Kidney (tissue), 14 donors: Measurements from ENCODE around the gene CD44. TPM values are rescaled to one million over a fixed set of nuclear protein-coding genes. Genes with fewer than 3 reads are reported as not detected.
A peak's percentile ranks its signal among the peaks of the same experiment; 100 is the strongest.

Experiments
- DNase-seq, 5 donors: peaks; one replicate each; pipeline ENCODE4 v3.0.0-alpha.2; 2013 to 2020
- FAIRE-seq: peaks from 2 replicates; lab custom pipeline; 2012; peaks lifted over from hg19 to GRCh38; lab: Jason Lieb, UNC
- H3K27ac ChIP-seq, 2 donors: one replicate each; pipeline ENCODE4 v1.7.0; 2013; ENCODE audit warnings: low read depth in 2 of 2, low read length in 2 of 2, inconsistent platforms in 1 of 2
- H3K27me3 ChIP-seq: one replicate; pipeline ENCODE4 v1.7.1; 2013; ENCODE audit warnings: low read length, inconsistent platforms; ENCODE audit not compliant: control insufficient read depth, insufficient read depth
- H3K36me3 ChIP-seq, 3 donors: one replicate each; pipeline versions ENCODE4 v1.7.0 to v1.7.1; 2013; ENCODE audit warnings: low read length in 3 of 3, control low read depth in 1 of 3, inconsistent platforms in 1 of 3; ENCODE audit not compliant: insufficient read depth in 3 of 3, control insufficient read depth in 2 of 3
- H3K4me1 ChIP-seq, 3 donors: one replicate each; pipeline versions ENCODE4 v1.7.0 to v1.7.1; 2013; ENCODE audit warnings: low read length in 3 of 3, inconsistent platforms in 1 of 3, low read depth in 1 of 3; ENCODE audit not compliant: control insufficient read depth in 2 of 3, insufficient read depth in 2 of 3
- H3K4me3 ChIP-seq, 3 donors: one replicate each; pipeline versions ENCODE4 v1.7.0 to v1.8.1; 2013; ENCODE audit warnings: low read length in 3 of 3, control low read depth in 1 of 3, inconsistent platforms in 1 of 3
- H3K9ac ChIP-seq, 3 donors: one replicate each; pipeline versions ENCODE4 v1.7.0 to v1.7.1; 2013; ENCODE audit warnings: low read length in 3 of 3, control low read depth in 1 of 3, inconsistent platforms in 1 of 3
- H3K9me3 ChIP-seq, 3 donors: one replicate each; pipeline versions ENCODE4 v1.7.0 to v1.7.1; 2013; ENCODE audit warnings: low read length in 3 of 3, control low read depth in 1 of 3, inconsistent platforms in 1 of 3; ENCODE audit not compliant: control insufficient read depth in 2 of 3, insufficient read depth in 1 of 3
- intact Hi-C: fragments of 100-400 bp; cut with DNase I; formaldehyde crosslinking; loops from one replicate; pipeline ENCODE4 v1.11.1; 2022
- polyA plus RNA-seq: library from polyadenylated mRNA; stranded (reverse); fragments of 350-450 nt; fragmentation: Illumina TruSeq; extraction: RNeasy Lipid Tissue Mini Kit (QIAGEN cat#74804); gene quantifications from one replicate; pipeline ENCODE4 v1.2.3, GENCODE V29; 2014; ENCODE audit warnings: low read depth, low replicate concordance; ENCODE audit not compliant: insufficient read depth
- total RNA-seq: library from RNA; stranded (reverse); fragmentation: NEBNext Ultra II Directional; extraction: Animal tissue kit (Norgen Biotek cat#: 25700); gene quantifications from one replicate; pipeline ENCODE4 v1.2.1, GENCODE V29; 2021
- TF ChIP-seq, protein P1 (sequence below): IDR thresholded peaks from 3 replicates; pipeline ENCODE4 v1.5.1; 2012; ENCODE audit warnings: mild to moderate bottlenecking, moderate library complexity, borderline replicate concordance; ENCODE audit not compliant: insufficient read depth; ENCODE audit errors: extremely low read depth
- donor health status: control.
- donor health status: control.
- donor health status: control.
- donor health status: control.
- donor health status: control.
- donor health status: DM: yes; HTN: yes; CAD: no.
- donor health status: Normal renal cell carcinoma (clear cell type).

Gene CD44
- total and polyA plus RNA-seq, 2 donors from 2014 or later: 13.8 to 235 TPM

DNA sequence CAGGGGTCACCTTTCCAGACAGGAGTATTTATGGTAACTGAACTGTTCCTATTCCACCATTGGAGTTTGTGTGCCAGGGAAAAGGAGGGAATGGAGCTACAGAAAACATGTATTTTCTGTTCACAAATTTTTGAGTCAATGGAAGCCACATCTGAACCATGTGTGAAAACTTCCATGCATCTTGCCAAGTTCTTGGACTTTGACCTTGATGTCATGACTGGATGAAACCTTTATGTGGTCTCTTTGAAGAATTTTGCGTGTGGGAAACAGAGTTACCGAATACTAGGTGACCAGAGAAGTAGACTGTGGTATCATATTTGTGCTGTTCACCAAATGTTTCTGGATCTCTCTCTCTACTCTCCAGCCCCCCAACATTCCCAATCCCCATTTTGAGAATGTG, 104.8 kb downstream of the CD44 start:
- no peaks in the 10 kb centered on the region for H3K4me1 ChIP-seq
- FAIRE-seq (no peak), DNase-seq (no peak)
- intact Hi-C loops: no loop called here
- no peak overlapping the region for H3K27ac ChIP-seq
- no peaks in the 10 kb centered on the region for H3K9me3 ChIP-seq
- TF ChIP-seq, protein P1, sequence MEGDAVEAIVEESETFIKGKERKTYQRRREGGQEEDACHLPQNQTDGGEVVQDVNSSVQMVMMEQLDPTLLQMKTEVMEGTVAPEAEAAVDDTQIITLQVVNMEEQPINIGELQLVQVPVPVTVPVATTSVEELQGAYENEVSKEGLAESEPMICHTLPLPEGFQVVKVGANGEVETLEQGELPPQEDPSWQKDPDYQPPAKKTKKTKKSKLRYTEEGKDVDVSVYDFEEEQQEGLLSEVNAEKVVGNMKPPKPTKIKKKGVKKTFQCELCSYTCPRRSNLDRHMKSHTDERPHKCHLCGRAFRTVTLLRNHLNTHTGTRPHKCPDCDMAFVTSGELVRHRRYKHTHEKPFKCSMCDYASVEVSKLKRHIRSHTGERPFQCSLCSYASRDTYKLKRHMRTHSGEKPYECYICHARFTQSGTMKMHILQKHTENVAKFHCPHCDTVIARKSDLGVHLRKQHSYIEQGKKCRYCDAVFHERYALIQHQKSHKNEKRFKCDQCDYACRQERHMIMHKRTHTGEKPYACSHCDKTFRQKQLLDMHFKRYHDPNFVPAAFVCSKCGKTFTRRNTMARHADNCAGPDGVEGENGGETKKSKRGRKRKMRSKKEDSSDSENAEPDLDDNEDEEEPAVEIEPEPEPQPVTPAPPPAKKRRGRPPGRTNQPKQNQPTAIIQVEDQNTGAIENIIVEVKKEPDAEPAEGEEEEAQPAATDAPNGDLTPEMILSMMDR: no peak
- H3K9ac ChIP-seq: no peak overlapping the region
- H3K36me3 ChIP-seq: no peaks in the 10 kb centered on the region
- H3K27me3 ChIP-seq: no peaks in the 10 kb centered on the region
- no peak overlapping the region for H3K4me3 ChIP-seq

DNA sequence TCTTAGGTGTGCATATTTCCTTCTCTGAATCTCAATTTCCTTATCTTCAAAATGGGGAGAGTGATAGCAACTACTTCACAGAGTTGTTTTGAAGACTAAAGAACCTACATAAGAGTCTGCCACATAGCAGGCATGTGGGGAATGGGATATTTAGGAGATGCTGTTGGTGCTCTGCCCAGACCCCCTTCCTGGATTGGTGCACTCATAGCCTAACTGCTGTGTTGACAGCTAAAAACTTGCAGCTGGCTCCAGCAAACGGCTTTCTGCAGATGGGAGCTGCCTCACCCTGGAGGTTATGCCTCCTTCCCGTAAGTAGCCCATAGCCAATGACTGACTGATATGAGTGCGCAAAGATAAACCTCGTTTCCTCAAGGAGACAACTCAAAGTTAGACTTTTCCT, 106.1 kb downstream of the CD44 start:
- H3K27ac ChIP-seq: no peak overlapping the region
- peak in 1 of 5 donors; percentile 4 for DNase-seq
- H3K36me3 ChIP-seq: no peaks in the 10 kb centered on the region

DNA sequence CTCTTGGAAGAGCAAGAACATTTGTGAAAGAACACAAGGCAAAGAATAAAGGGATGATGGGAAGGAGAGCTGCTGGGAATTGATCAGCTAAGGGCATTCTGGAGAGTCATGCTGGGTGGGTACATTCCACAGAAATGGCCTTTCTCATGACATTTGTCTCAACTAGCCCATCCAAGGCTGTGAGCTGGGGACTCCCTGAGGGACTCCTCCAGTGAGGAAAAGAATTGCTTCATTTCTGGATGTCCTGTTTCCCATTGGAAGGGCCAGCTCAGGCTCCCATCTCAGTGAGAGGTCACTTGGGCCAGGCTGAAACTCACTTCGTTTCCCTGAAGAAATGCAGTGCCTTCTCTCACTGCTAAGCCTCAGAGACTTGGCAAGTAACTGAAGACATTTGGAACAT, 106.8 kb downstream of the CD44 start:
- Histone ChIP-seq H3K9me3 (no peaks in the 10 kb centered on the region), H3K9ac (no peak overlapping the region), H3K27ac (no peak overlapping the region), H3K4me1 (no peaks in the 10 kb centered on the region), H3K4me3 (no peak overlapping the region), H3K27me3 (no peaks in the 10 kb centered on the region), H3K36me3 (no peaks in the 10 kb centered on the region)
- TF ChIP-seq, protein P1: no peak
- intact Hi-C loops: no loop called here
- FAIRE-seq: no peak
- no peak for DNase-seq

More for the DNA sequence above, 106.1 kb downstream of the CD44 start:
- no peak for FAIRE-seq
- Histone ChIP-seq H3K9ac (no peak overlapping the region), H3K9me3 (no peaks in the 10 kb centered on the region), H3K27me3 (no peaks in the 10 kb centered on the region), H3K4me1 (no peaks in the 10 kb centered on the region), H3K4me3 (no peak overlapping the region)
- TF ChIP-seq, protein P1: no peak
- intact Hi-C loops: no loop called here

DNA sequence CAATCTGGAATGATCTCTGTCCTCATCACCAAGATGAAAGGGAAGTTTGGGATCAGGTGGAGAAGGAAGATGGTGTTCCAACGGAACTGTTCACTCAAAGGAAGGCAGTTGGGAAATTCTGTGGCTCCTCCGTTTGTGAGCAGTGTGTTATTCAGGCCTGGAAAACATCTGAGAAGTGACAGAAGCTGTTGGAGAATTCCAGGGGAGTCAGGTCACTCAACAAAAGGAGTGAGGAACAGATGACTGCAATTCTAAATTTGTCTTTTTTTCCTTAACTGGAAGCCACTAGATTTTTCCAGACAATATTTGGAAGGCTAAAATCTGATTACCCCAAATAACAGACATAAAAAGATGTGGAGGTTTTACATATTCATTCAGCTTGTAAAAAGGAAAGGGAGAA, 107.8 kb downstream of the CD44 start:
- Histone ChIP-seq H3K4me3 (no peak overlapping the region), H3K9me3 (no peaks in the 10 kb centered on the region), H3K9ac (no peak overlapping the region), H3K4me1 (no peaks in the 10 kb centered on the region), H3K27ac (no peak overlapping the region), H3K36me3 (no peaks in the 10 kb centered on the region), H3K27me3 (no peaks in the 10 kb centered on the region)
- intact Hi-C loops: no loop called here
- DNase-seq (peak in 1 of 5 donors; percentile 14), FAIRE-seq (no peak)
- TF ChIP-seq, protein P1: no peak
